ENCODE results near the gene MEIKIN. TPM values are rescaled to one million over a fixed set of nuclear protein-coding genes. Genes with fewer than 3 reads are reported as not detected.

Gene MEIKIN
- total RNA-seq, 1 donor from 2014 or later, result not detected

GRCh38 chr5:131776450-131776849, 169.0 kb downstream of the MEIKIN start:
- Mint-ChIP-seq H3K4me1 (ENCODE audit: unreplicated experiment) (peaks cover 18% of the 10 kb centered on the region), H3K27ac (ENCODE audit: unreplicated experiment) (no peak overlapping the region), H3K36me3 (ENCODE audit: unreplicated experiment) (peaks cover 6% of the 10 kb centered on the region), H3K4me3 (ENCODE audit: unreplicated experiment) (no peak overlapping the region), H3K27me3 (ENCODE audit: unreplicated experiment) (no peaks in the 10 kb centered on the region), H3K9me3 (ENCODE audit: unreplicated experiment) (no peaks in the 10 kb centered on the region)
- DNase-seq (ENCODE audit: extremely low spot score, unreplicated experiment), result no peak
- TF ChIP-seq CTCF (IDR thresholded peaks at IDR 0.05), result no peak

DNA sequence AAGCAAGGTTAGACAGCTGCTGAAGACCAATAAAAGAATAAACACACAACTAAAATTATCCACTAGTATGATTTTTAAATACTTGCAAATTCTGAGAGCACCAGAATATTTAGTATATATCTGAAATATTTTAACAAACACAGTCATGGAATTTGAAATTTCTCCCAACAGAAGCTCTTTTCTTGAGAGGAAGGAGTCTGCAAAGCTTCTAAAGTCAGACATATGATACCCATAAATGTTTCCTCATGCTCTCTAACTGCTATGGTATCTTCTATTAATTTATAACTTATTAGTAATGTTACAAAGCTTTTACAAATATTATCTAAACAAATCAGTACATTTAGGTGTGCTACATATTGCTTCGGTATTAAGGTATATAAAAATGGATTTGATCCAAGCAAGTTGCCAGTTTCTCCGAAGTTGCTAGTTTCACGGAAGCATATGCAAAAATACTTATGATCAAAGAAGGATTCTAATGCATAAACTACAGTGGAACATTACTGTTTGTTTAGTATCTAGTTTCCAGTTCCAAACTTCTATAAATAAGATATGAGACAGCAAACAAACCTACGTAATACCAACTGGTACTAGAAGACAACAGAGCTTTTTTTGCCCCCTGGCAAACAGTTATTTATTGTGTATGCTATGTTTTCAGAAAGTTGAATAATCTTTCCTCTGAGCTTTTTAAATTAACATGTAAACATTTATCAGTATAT, 170.7 kb downstream of the MEIKIN start:
- TF ChIP-seq CTCF (IDR thresholded peaks at IDR 0.05), result no peak
- H3K27ac Mint-ChIP-seq (ENCODE audit: unreplicated experiment), result no peak overlapping the region
- no peak overlapping the region for H3K4me3 Mint-ChIP-seq (ENCODE audit: unreplicated experiment)
- H3K9me3 Mint-ChIP-seq (ENCODE audit: unreplicated experiment), result no peaks in the 10 kb centered on the region
- H3K27me3 Mint-ChIP-seq (ENCODE audit: unreplicated experiment), result no peaks in the 10 kb centered on the region
- H3K36me3 Mint-ChIP-seq (ENCODE audit: unreplicated experiment), result peaks cover 2% of the 10 kb centered on the region
- no peak for DNase-seq (ENCODE audit: extremely low spot score, unreplicated experiment)
- peaks cover 20% of the 10 kb centered on the region for H3K4me1 Mint-ChIP-seq (ENCODE audit: unreplicated experiment)

DNA sequence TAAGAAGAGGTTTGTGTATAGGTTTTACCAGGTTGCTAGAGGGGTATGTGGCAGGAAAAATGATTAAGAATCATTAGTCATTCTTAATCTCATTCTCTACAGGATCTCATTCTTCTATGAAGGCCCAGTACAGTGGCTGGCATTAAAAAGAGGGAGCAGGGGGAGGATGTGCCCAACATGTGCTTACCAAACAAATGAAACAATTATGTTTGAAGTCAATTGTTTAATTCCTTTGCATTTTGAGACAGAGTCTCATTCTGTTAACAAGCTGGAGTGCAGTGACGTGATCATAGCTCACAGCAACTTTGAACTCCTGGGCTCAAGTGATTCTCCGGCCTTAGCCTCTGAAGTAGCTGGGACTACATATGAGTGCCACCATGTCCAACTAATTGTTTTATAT, 171.7 kb downstream of the MEIKIN start:
- no peaks in the 10 kb centered on the region for H3K9me3 Mint-ChIP-seq (ENCODE audit: unreplicated experiment)
- DNase-seq (ENCODE audit: extremely low spot score, unreplicated experiment), result no peak
- H3K36me3 Mint-ChIP-seq (ENCODE audit: unreplicated experiment), result peaks cover 2% of the 10 kb centered on the region
- no peaks in the 10 kb centered on the region for H3K27me3 Mint-ChIP-seq (ENCODE audit: unreplicated experiment)
- TF ChIP-seq CTCF (IDR thresholded peaks at IDR 0.05), result no peak
- H3K4me3 Mint-ChIP-seq (ENCODE audit: unreplicated experiment), result no peak overlapping the region
- H3K4me1 Mint-ChIP-seq (ENCODE audit: unreplicated experiment), result peaks cover 26% of the 10 kb centered on the region
- no peak overlapping the region for H3K27ac Mint-ChIP-seq (ENCODE audit: unreplicated experiment)

- H3K4me3 Mint-ChIP-seq (ENCODE audit: unreplicated experiment), result no peak overlapping the region
These were observed 173.8 kb downstream of the MEIKIN start for GRCh38 chr5:131771692-131772091.

DNA sequence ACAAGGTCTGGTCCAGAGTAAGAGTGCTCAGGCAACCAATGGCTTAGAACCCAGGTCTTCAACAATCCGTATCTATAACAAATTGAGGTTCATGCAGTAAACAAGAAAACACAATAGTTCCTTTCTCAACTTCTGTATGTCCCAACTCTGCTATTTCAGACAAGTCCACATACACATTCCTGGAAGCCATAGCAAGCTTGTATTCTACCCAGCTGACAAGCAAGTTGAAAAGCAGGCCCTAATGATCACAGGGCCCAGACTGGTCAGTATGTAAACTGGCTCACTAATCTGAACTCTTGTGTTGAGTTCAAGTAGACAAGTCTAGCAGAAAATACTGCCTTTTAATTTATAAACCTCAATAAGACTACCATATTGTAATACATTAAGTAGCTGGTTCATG, 175.5 kb downstream of the MEIKIN start:
- Mint-ChIP-seq H3K9me3 (ENCODE audit: unreplicated experiment) (no peaks in the 10 kb centered on the region), H3K4me3 (ENCODE audit: unreplicated experiment) (no peak overlapping the region), H3K4me1 (ENCODE audit: unreplicated experiment) (peaks cover 25% of the 10 kb centered on the region), H3K36me3 (ENCODE audit: unreplicated experiment) (peaks cover 6% of the 10 kb centered on the region), H3K27me3 (ENCODE audit: unreplicated experiment) (no peaks in the 10 kb centered on the region), H3K27ac (ENCODE audit: unreplicated experiment) (no peak overlapping the region)
- no peak for TF ChIP-seq CTCF (IDR thresholded peaks at IDR 0.05)
- no peak for DNase-seq (ENCODE audit: extremely low spot score, unreplicated experiment)

More at GRCh38 chr5:131771692-131772091, 173.8 kb downstream of the MEIKIN start:
- DNase-seq (ENCODE audit: extremely low spot score, unreplicated experiment), result no peak
- Mint-ChIP-seq H3K9me3 (ENCODE audit: unreplicated experiment) (no peaks in the 10 kb centered on the region), H3K36me3 (ENCODE audit: unreplicated experiment) (peaks cover 3% of the 10 kb centered on the region), H3K27me3 (ENCODE audit: unreplicated experiment) (no peaks in the 10 kb centered on the region), H3K27ac (ENCODE audit: unreplicated experiment) (no peak overlapping the region), H3K4me1 (ENCODE audit: unreplicated experiment) (peaks cover 26% of the 10 kb centered on the region)
- no peak for TF ChIP-seq CTCF (IDR thresholded peaks at IDR 0.05)

Measured in osteocyte (in vitro differentiated cells).